ENCODE measurements around the gene VSIG4. TPM values are rescaled to one million over a fixed set of nuclear protein-coding genes. Genes with fewer than 3 reads are reported as not detected.

VSIG4 gene
- total RNA-seq, 2 experiments from 2014 or later, result not detected

- no peak overlapping the region for H3K4me3 Mint-ChIP-seq
- POLR2A ChIA-PET, result interaction anchor here (0.7 kb wide), 1 partner anchor 160 kb away, joined by 3 read pairs; no protein-coding TSS in a partner anchor
- H3K27me3 Mint-ChIP-seq, result no peaks in the 10 kb centered on the region
- H3K36me3 Mint-ChIP-seq, result no peaks in the 10 kb centered on the region
- H3K9me3 Mint-ChIP-seq, result no peaks in the 10 kb centered on the region
- DNase-seq, result peak; percentile 17
- H3K27ac Mint-ChIP-seq, result peak overlapping the region; percentile 28
- intact Hi-C loops (cut with micrococcal nuclease), result loop anchor here (10.0 kb wide), 1 partner anchor 710 kb away; no protein-coding TSS in a partner anchor
- peaks cover 68% of the 10 kb centered on the region for H3K4me1 Mint-ChIP-seq (ENCODE audit: low read depth)
- CTCF ChIA-PET, result no interaction called here
Measured at GRCh38 chrX:66015152-66015831, 24.6 kb downstream of the VSIG4 start.

- H3K27me3 Mint-ChIP-seq, result no peaks in the 10 kb centered on the region
- ChIA-PET CTCF (no interaction called here), POLR2A (no interaction called here)
- H3K4me1 Mint-ChIP-seq (ENCODE audit: low read depth), result peaks cover 63% of the 10 kb centered on the region
- no peaks in the 10 kb centered on the region for H3K9me3 Mint-ChIP-seq
- H3K36me3 Mint-ChIP-seq, result no peaks in the 10 kb centered on the region
- no peak overlapping the region for H3K4me3 Mint-ChIP-seq
- H3K27ac Mint-ChIP-seq, result no peak overlapping the region
- no peak for DNase-seq
- intact Hi-C loops (cut with micrococcal nuclease), result loop anchor here (10.0 kb wide), 1 partner anchor 710 kb away; no protein-coding TSS in a partner anchor
Measured at GRCh38 chrX:66014556-66014955, 25.3 kb downstream of the VSIG4 start.

- intact Hi-C loops (cut with micrococcal nuclease), result loop anchor here (10.0 kb wide), 1 partner anchor 711 kb away; no protein-coding TSS in a partner anchor
- ChIA-PET POLR2A (no interaction called here), CTCF (no interaction called here)
- Mint-ChIP-seq H3K4me3 (no peak overlapping the region), H3K27me3 (no peaks in the 10 kb centered on the region), H3K36me3 (no peaks in the 10 kb centered on the region), H3K27ac (no peak overlapping the region), H3K9me3 (no peaks in the 10 kb centered on the region), H3K4me1 (ENCODE audit: low read depth) (peaks cover 59% of the 10 kb centered on the region)
- no peak for DNase-seq
Measured at GRCh38 chrX:66014084-66014483, 25.8 kb downstream of the VSIG4 start.

- no peaks in the 10 kb centered on the region for H3K36me3 Mint-ChIP-seq
- peaks cover 51% of the 10 kb centered on the region for H3K4me1 Mint-ChIP-seq (ENCODE audit: low read depth)
- H3K27me3 Mint-ChIP-seq, result no peaks in the 10 kb centered on the region
- intact Hi-C loops (cut with micrococcal nuclease), result loop anchor here (10.0 kb wide), 1 partner anchor 711 kb away; no protein-coding TSS in a partner anchor
- CTCF ChIA-PET, result no interaction called here
- DNase-seq, result no peak
- no peaks in the 10 kb centered on the region for H3K9me3 Mint-ChIP-seq
- no peak overlapping the region for H3K27ac Mint-ChIP-seq
- H3K4me3 Mint-ChIP-seq, result no peak overlapping the region
- POLR2A ChIA-PET, result no interaction called here
Measured at GRCh38 chrX:66013194-66013816, 26.6 kb downstream of the VSIG4 start.

DNA sequence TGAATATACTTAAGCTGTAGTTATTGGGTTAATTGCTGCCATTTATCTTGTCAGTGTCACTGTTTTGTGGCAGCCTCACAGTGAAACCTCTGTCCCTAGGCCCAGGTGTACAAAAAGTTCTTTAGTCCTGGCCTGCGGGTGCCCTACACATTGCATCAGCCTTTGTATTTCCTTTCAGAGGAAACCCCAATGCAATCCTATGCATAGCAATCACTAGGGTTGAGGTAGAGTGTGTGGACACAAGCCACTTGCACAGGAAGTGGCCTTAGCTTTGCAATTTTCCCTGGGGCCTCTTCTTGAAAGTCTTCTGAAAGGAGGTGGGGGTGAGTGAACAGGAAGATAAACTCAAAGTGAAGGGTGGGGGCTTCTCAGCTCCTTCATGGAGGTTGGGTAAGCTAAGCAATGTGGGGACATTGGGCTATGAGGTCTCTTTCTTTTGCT, 27.8 kb downstream of the VSIG4 start:
- CTCF ChIA-PET, result interaction anchor here (0.6 kb wide), 1 partner anchor 719 kb away, joined by 3 read pairs; no protein-coding TSS in a partner anchor
- Mint-ChIP-seq H3K27ac (peak overlapping the region; percentile 71), H3K4me1 (ENCODE audit: low read depth) (peaks cover 43% of the 10 kb centered on the region), H3K27me3 (no peaks in the 10 kb centered on the region), H3K4me3 (no peak overlapping the region), H3K9me3 (no peaks in the 10 kb centered on the region), H3K36me3 (no peaks in the 10 kb centered on the region)
- intact Hi-C loops (cut with micrococcal nuclease), result loop anchor here (10.0 kb wide), 1 partner anchor 713 kb away; no protein-coding TSS in a partner anchor
- DNase-seq, result peak; percentile 39
- POLR2A ChIA-PET, result interaction anchor here (0.7 kb wide), 1 partner anchor 518 kb away, joined by 3 read pairs; no protein-coding TSS in a partner anchor

GRCh38 chrX:66009231-66009845, 30.5 kb downstream of the VSIG4 start:
- H3K9me3 Mint-ChIP-seq, result no peaks in the 10 kb centered on the region
- no peak overlapping the region for H3K4me3 Mint-ChIP-seq
- POLR2A ChIA-PET, result no interaction called here
- intact Hi-C loops (cut with micrococcal nuclease), result no loop called here
- H3K27ac Mint-ChIP-seq, result no peak overlapping the region
- no peak for DNase-seq
- H3K36me3 Mint-ChIP-seq, result peaks cover 2% of the 10 kb centered on the region
- peaks cover 42% of the 10 kb centered on the region for H3K4me1 Mint-ChIP-seq (ENCODE audit: low read depth)
- CTCF ChIA-PET, result no interaction called here
- no peaks in the 10 kb centered on the region for H3K27me3 Mint-ChIP-seq

DNA sequence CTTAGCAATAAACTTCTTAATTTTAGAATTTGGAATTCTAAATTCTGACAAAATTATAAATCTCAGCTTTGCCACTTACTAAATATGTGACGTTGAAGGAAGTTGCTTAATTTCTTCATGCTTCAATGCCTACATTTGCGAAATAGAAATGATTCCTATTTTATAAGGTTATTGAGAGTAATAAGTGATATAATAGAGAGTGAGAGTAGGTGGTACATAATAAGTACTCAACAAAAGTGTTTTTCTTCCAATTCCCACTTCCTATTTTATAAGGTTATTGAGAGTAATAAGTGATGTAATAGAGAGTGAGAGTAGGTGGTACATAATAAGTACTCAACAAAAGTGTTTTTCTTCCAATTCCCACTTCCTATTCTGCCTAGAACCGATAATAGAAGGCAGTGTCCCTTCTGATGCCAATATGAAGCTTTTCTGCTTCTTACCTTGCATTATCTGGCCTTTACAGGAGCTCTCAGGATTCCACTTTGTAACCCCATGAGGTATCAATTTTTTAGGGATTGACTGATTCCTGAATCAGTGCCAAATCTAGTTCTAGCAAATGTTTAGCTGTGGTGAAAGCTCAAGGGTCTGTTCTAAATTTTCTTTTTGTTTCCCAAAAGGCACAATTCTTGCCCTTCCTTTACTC, 31.4 kb downstream of the VSIG4 start:
- H3K9me3 Mint-ChIP-seq, result no peaks in the 10 kb centered on the region
- ChIA-PET CTCF (no interaction called here), POLR2A (no interaction called here)
- peaks cover 47% of the 10 kb centered on the region for H3K4me1 Mint-ChIP-seq (ENCODE audit: low read depth)
- intact Hi-C loops (cut with micrococcal nuclease), result no loop called here
- no peak overlapping the region for H3K4me3 Mint-ChIP-seq
- peaks cover 2% of the 10 kb centered on the region for H3K36me3 Mint-ChIP-seq
- H3K27me3 Mint-ChIP-seq, result no peaks in the 10 kb centered on the region
- H3K27ac Mint-ChIP-seq, result no peak overlapping the region
- DNase-seq, result no peak

- CTCF ChIA-PET, result no interaction called here
- no peak for DNase-seq
- Mint-ChIP-seq H3K36me3 (peaks cover 2% of the 10 kb centered on the region), H3K27ac (no peak overlapping the region), H3K4me3 (no peak overlapping the region), H3K9me3 (no peaks in the 10 kb centered on the region), H3K4me1 (ENCODE audit: low read depth) (peaks cover 46% of the 10 kb centered on the region), H3K27me3 (no peaks in the 10 kb centered on the region)
- POLR2A ChIA-PET, result no interaction called here
- intact Hi-C loops (cut with micrococcal nuclease), result no loop called here
Measured at GRCh38 chrX:66007851-66008250, 32.0 kb downstream of the VSIG4 start.

DNA sequence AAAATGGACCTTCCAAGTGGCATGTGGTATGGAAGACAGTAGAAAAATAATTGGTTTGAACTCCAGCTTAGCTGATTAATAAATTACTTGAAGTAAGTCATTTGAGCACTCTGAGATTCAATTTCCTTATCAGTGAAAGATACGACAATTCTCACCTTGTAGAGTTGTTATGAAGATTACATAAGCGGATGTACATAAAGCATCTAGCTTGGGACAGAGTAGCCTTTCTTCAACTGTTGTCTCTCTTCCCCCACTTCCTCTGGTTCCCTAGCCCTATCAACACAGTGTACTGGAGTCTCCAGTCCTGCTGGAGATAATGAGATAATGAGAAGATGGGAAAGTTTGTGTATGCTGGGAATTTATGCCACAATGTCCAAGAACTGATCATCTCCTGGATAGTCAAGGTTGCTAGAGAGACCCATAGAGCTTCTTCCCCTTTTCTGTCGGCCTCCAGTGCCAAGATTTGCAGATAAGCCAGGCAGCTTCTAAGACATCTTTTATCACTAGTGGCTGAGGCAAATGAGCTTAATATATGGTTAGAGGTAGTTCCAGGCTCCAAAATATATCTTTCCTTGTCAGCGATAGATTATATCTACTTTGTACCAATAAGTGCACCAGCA, 33.9 kb downstream of the VSIG4 start:
- H3K27ac Mint-ChIP-seq, result peak overlapping the region; percentile 81
- no peaks in the 10 kb centered on the region for H3K9me3 Mint-ChIP-seq
- POLR2A ChIA-PET, result no interaction called here
- H3K36me3 Mint-ChIP-seq, result peaks cover 2% of the 10 kb centered on the region
- CTCF ChIA-PET, result interaction anchor here (1.3 to 2.2 kb wide), 2 partner anchors 11 to 16 kb away, joined by 3 to 6 read pairs; no protein-coding TSS in a partner anchor
- no peaks in the 10 kb centered on the region for H3K27me3 Mint-ChIP-seq
- H3K4me1 Mint-ChIP-seq (ENCODE audit: low read depth), result peaks cover 54% of the 10 kb centered on the region
- intact Hi-C loops (cut with micrococcal nuclease), result loop anchor here (1.0 kb wide), 1 partner anchor 40 kb away; no protein-coding TSS in a partner anchor
- no peak overlapping the region for H3K4me3 Mint-ChIP-seq
- no peak for DNase-seq

- Mint-ChIP-seq H3K4me1 (ENCODE audit: low read depth) (peaks cover 59% of the 10 kb centered on the region), H3K9me3 (no peaks in the 10 kb centered on the region), H3K4me3 (no peak overlapping the region), H3K27ac (peak overlapping the region; percentile 81), H3K27me3 (no peaks in the 10 kb centered on the region), H3K36me3 (peaks cover 2% of the 10 kb centered on the region)
- CTCF ChIA-PET, result interaction anchor here (1.3 to 2.2 kb wide), 2 partner anchors 12 to 17 kb away, joined by 3 to 6 read pairs; no protein-coding TSS in a partner anchor
- DNase-seq, result no peak
- intact Hi-C loops (cut with micrococcal nuclease), result loop anchor here (1.0 kb wide), 1 partner anchor 41 kb away; no protein-coding TSS in a partner anchor
- POLR2A ChIA-PET, result no interaction called here
Measured at GRCh38 chrX:66004928-66005829, 34.7 kb downstream of the VSIG4 start.
